Natural killer cell (primary cell): ENCODE measurements around the gene PDZD7. TPM values are rescaled to one million over a fixed set of nuclear protein-coding genes. Genes with fewer than 3 reads are reported as not detected.
"Not testable (repeated sequence)": the region's sequence is repeated elsewhere in the genome, so short reads cannot be mapped to it uniquely, and the experiment has no call there.

Experiments used
- ATAC-seq, 3 donors: fragments of 150-1000 bp in 2 of 3; fragments of 200-7000 bp in 1 of 3; cut with Tn5 transposase; 1 replicate in 1 of 3; 2 replicates in 2 of 3; pipeline ENCODE4 v1.10.0; 2021; ENCODE audit warnings: mild to moderate bottlenecking in 2 of 3, moderate library complexity in 2 of 3
- DNase-seq, 2 donors: peaks; one replicate each; pipeline versions ENCODE4 v3.0.0 to v3.0.0-alpha.2; 2013 to 2021; ENCODE audit warnings: mixed read lengths in 1 of 2
- H3K27ac ChIP-seq: one replicate; pipeline ENCODE4 v1.5.1; 2013; ENCODE audit warnings: mild to moderate bottlenecking, low read length
- H3K27me3 ChIP-seq: one replicate; pipeline ENCODE4 v1.6.1; 2013; ENCODE audit warnings: low read length; ENCODE audit not compliant: control insufficient read depth, insufficient read depth
- H3K36me3 ChIP-seq: one replicate; pipeline ENCODE4 v1.6.1; 2013; ENCODE audit warnings: low read length; ENCODE audit not compliant: control insufficient read depth, insufficient read depth
- H3K4me1 ChIP-seq: one replicate; pipeline ENCODE4 v1.6.1; 2013; ENCODE audit warnings: low read length; ENCODE audit not compliant: control insufficient read depth, insufficient read depth
- H3K4me3 ChIP-seq: one replicate; pipeline ENCODE4 v1.5.1; 2013; ENCODE audit warnings: low read length
- H3K9me3 ChIP-seq: one replicate; pipeline ENCODE4 v1.6.1; 2013; ENCODE audit warnings: low read length; ENCODE audit not compliant: control insufficient read depth, insufficient read depth
- H3K27ac Mint-ChIP-seq, 2 donors: one replicate each; pipeline ENCODE4 v1.8.0; 2022; ENCODE audit warnings: mild to moderate bottlenecking in 2 of 2, mixed read lengths in 2 of 2, moderate library complexity in 1 of 2
- H3K27me3 Mint-ChIP-seq, 2 donors: one replicate each; pipeline ENCODE4 v1.8.0; 2022; ENCODE audit warnings: low read depth in 2 of 2, mixed read lengths in 2 of 2
- H3K36me3 Mint-ChIP-seq: one replicate; pipeline ENCODE4 v1.8.0; 2022; ENCODE audit warnings: mixed read lengths
- H3K4me1 Mint-ChIP-seq, 2 donors: one replicate each; pipeline ENCODE4 v1.8.0; 2022; ENCODE audit warnings: mixed read lengths in 2 of 2
- H3K4me3 Mint-ChIP-seq: one replicate; pipeline ENCODE4 v1.8.0; 2022; ENCODE audit warnings: mild to moderate bottlenecking, moderate library complexity, mixed read lengths
- H3K9me3 Mint-ChIP-seq, 2 donors: one replicate each; pipeline ENCODE4 v1.8.0; 2022; ENCODE audit warnings: mixed read lengths in 2 of 2
- CTCF ChIP-seq: fragments of 200-600 bp; IDR thresholded peaks from one replicate; pipeline ENCODE4 v1.8.0; 2022; ENCODE audit warnings: antibody characterized with exemption
- WGBS: methylation state at CpG from one replicate; pipeline ENCODE4 v1.1.7; 2013; ENCODE audit warnings: missing lambda C conversion rate; ENCODE audit not compliant: insufficient coverage; 5-methylcytosine and 5-hydroxymethylcytosine counted together
- intact Hi-C: fragments of 100-400 bp; cut with micrococcal nuclease; formaldehyde crosslinking; loops from one replicate; pipeline ENCODE4 v1.14.2; 2022
- total RNA-seq, 4 donors: library from RNA; stranded (reverse); fragments of 120-200 nt in 1 of 4; gene quantifications; one replicate each; pipeline versions ENCODE4 v1.2.3 to v1.2.4, GENCODE V29; 2013 to 2022

Gene PDZD7
- total RNA-seq, 3 donors from 2014 or later (not counting 1 experiment from before 2014, with no cell fraction given), result 0.35 to 1.2 (median 0.52) TPM

- Mint-ChIP-seq H3K27ac (no peak overlapping the region), H3K9me3 (no peaks in the 10 kb centered on the region), H3K4me3 (no peak overlapping the region), H3K27me3 (no peaks in the 10 kb centered on the region), H3K36me3 (peaks cover 8% of the 10 kb centered on the region), H3K4me1 (no peaks in the 10 kb centered on the region)
- H3K9me3 ChIP-seq, result no peaks in the 10 kb centered on the region
- H3K36me3 ChIP-seq, result peaks cover 15% of the 10 kb centered on the region
- TF ChIP-seq CTCF, result no peak
- 94% methylated on average over 10 of the region's 10 CpGs for WGBS
- intact Hi-C loops, result no loop called here
- DNase-seq (peak in 1 of 2 donors; percentile 5), ATAC-seq (no peak)
- H3K4me3 ChIP-seq, result no peak overlapping the region
- H3K27ac ChIP-seq, result no peak overlapping the region
- H3K27me3 ChIP-seq, result no peaks in the 10 kb centered on the region
- H3K4me1 ChIP-seq, result no peaks in the 10 kb centered on the region
Measured at GRCh38 chr10:100978901-100979195, 52.1 kb downstream of the PDZD7 start.

GRCh38 chr10:100978121-100978900 is 52.6 kb downstream of the PDZD7 start:
- H3K27me3 Mint-ChIP-seq, result no peaks in the 10 kb centered on the region
- H3K9me3 ChIP-seq, result no peaks in the 10 kb centered on the region
- intact Hi-C loops, result no loop called here
- no peak for DNase-seq
- H3K27ac Mint-ChIP-seq, result no peak overlapping the region
- H3K36me3 Mint-ChIP-seq, result peaks cover 8% of the 10 kb centered on the region
- H3K36me3 ChIP-seq, result peaks cover 14% of the 10 kb centered on the region
- H3K4me3 ChIP-seq, result no peak overlapping the region
- H3K27ac ChIP-seq, result no peak overlapping the region
- no peaks in the 10 kb centered on the region for H3K4me1 Mint-ChIP-seq
- ATAC-seq, result no peak
- H3K4me1 ChIP-seq, result no peaks in the 10 kb centered on the region
- WGBS, result 95% methylated on average over 13 of the region's 13 CpGs
- no peak for TF ChIP-seq CTCF
- no peak overlapping the region for H3K4me3 Mint-ChIP-seq
- H3K9me3 Mint-ChIP-seq, result no peaks in the 10 kb centered on the region
- H3K27me3 ChIP-seq, result no peaks in the 10 kb centered on the region

- Mint-ChIP-seq H3K27me3 (no peaks in the 10 kb centered on the region), H3K4me3 (no peak overlapping the region), H3K4me1 (no peaks in the 10 kb centered on the region), H3K27ac (no peak overlapping the region), H3K36me3 (peaks cover 8% of the 10 kb centered on the region), H3K9me3 (no peaks in the 10 kb centered on the region)
- no peak overlapping the region for H3K27ac ChIP-seq
- 90% methylated on average over 5 of the region's 6 CpGs for WGBS
- peak in 1 of 2 donors; percentile 4 for DNase-seq
- no peak overlapping the region for H3K4me3 ChIP-seq
- H3K9me3 ChIP-seq, result no peaks in the 10 kb centered on the region
- no peak for TF ChIP-seq CTCF
- no peaks in the 10 kb centered on the region for H3K27me3 ChIP-seq
- intact Hi-C loops, result no loop called here
- H3K4me1 ChIP-seq, result no peaks in the 10 kb centered on the region
- H3K36me3 ChIP-seq, result peaks cover 14% of the 10 kb centered on the region
- ATAC-seq, result no peak
Measured at GRCh38 chr10:100977436-100977835, 53.5 kb downstream of the PDZD7 start.

GRCh38 chr10:100976906-100977305 is 54.0 kb downstream of the PDZD7 start:
- H3K9me3 Mint-ChIP-seq, result no peaks in the 10 kb centered on the region
- no peak for DNase-seq
- no peaks in the 10 kb centered on the region for H3K9me3 ChIP-seq
- intact Hi-C loops, result no loop called here
- H3K36me3 Mint-ChIP-seq, result peaks cover 8% of the 10 kb centered on the region
- no peak overlapping the region for H3K4me3 Mint-ChIP-seq
- 89% methylated on average over 3 of the region's 3 CpGs for WGBS
- TF ChIP-seq CTCF, result no peak
- no peak overlapping the region for H3K4me3 ChIP-seq
- peaks cover 14% of the 10 kb centered on the region for H3K36me3 ChIP-seq
- H3K27me3 ChIP-seq, result no peaks in the 10 kb centered on the region
- H3K27me3 Mint-ChIP-seq, result no peaks in the 10 kb centered on the region
- H3K4me1 ChIP-seq, result no peaks in the 10 kb centered on the region
- no peak overlapping the region for H3K27ac Mint-ChIP-seq
- H3K4me1 Mint-ChIP-seq, result no peaks in the 10 kb centered on the region
- H3K27ac ChIP-seq, result no peak overlapping the region
- ATAC-seq, result no peak

- ATAC-seq, result not testable (repeated sequence)
Measured at GRCh38 chr10:100975397-100975796, 55.5 kb downstream of the PDZD7 start.

More at GRCh38 chr10:100975397-100975796, 55.5 kb downstream of the PDZD7 start:
- H3K27me3 Mint-ChIP-seq, H3K36me3 Mint-ChIP-seq, H3K4me1 ChIP-seq, H3K9me3 ChIP-seq, H3K27me3 ChIP-seq, H3K4me1 Mint-ChIP-seq, DNase-seq, H3K9me3 Mint-ChIP-seq, H3K4me3 Mint-ChIP-seq, intact Hi-C loops, H3K27ac ChIP-seq, H3K4me3 ChIP-seq, H3K27ac Mint-ChIP-seq, H3K36me3 ChIP-seq: not testable (repeated sequence)
- WGBS, result 88% methylated on average over 8 of the region's 8 CpGs
